H9 (cell line): ENCODE results near the gene CATSPERE. TPM values are rescaled to one million over a fixed set of nuclear protein-coding genes. Genes with fewer than 3 reads are reported as not detected.
A peak's percentile ranks its signal among the peaks of the same experiment; 100 is the strongest.

Experiments
- DNase-seq: peaks from one replicate; pipeline ENCODE4 v3.0.0-alpha.2; 2017
- H2AFZ ChIP-seq: one replicate; pipeline ENCODE4 v1.6.1; 2013; ENCODE audit warnings: mild to moderate bottlenecking, low read length, control low read depth, moderate library complexity
- H2AK5ac ChIP-seq: 2 replicates; pipeline ENCODE4 v1.6.1; 2013; ENCODE audit warnings: low read length, control low read depth, mixed read lengths; ENCODE audit not compliant: insufficient read length
- H2BK120ac ChIP-seq: one replicate; pipeline ENCODE4 v1.6.1; 2013; ENCODE audit warnings: low read depth, mild to moderate bottlenecking, low read length, control low read depth, inconsistent platforms; ENCODE audit not compliant: poor library complexity, severe bottlenecking
- H2BK12ac ChIP-seq: 2 replicates; pipeline ENCODE4 v1.6.1; 2013; ENCODE audit warnings: low read length, control low read depth, mixed read lengths, low read depth; ENCODE audit not compliant: insufficient read length
- H2BK15ac ChIP-seq: 2 replicates; pipeline ENCODE4 v1.6.1; 2013; ENCODE audit warnings: low read depth, low read length, control low read depth
- H2BK20ac ChIP-seq: one replicate; pipeline ENCODE4 v1.6.1; 2013; ENCODE audit warnings: low read depth, mild to moderate bottlenecking, low read length, control low read depth, inconsistent platforms; ENCODE audit not compliant: poor library complexity, severe bottlenecking
- H2BK5ac ChIP-seq: 2 replicates; pipeline ENCODE4 v1.6.1; 2013; ENCODE audit warnings: low read length, control low read depth, mixed read lengths; ENCODE audit not compliant: insufficient read length
- H3K14ac ChIP-seq: 2 replicates; pipeline ENCODE4 v1.6.1; 2013; ENCODE audit warnings: low read length, control low read depth; ENCODE audit not compliant: insufficient read depth
- H3K18ac ChIP-seq: 2 replicates; pipeline ENCODE4 v1.6.1; 2013; ENCODE audit warnings: low read depth, mild to moderate bottlenecking, mixed read lengths, low read length, control low read depth; ENCODE audit not compliant: insufficient read length
- H3K23ac ChIP-seq: 2 replicates; pipeline ENCODE4 v1.6.1; 2013; ENCODE audit warnings: low read length, control low read depth, mixed read lengths, low read depth; ENCODE audit not compliant: insufficient read length
- H3K23me2 ChIP-seq: 2 replicates; pipeline ENCODE4 v1.6.1; 2013; ENCODE audit warnings: low read depth, mild to moderate bottlenecking, mixed read lengths, low read length, control low read depth; ENCODE audit not compliant: insufficient read length, poor library complexity, severe bottlenecking
- H3K27ac ChIP-seq: 2 replicates; pipeline ENCODE4 v1.5.1; 2013; ENCODE audit warnings: low read length, control low read depth, mixed read lengths, low read depth; ENCODE audit not compliant: insufficient read length
- H3K27me3 ChIP-seq: 2 replicates; pipeline ENCODE4 v1.6.1; 2013; ENCODE audit warnings: low read length, control low read depth, inconsistent platforms; ENCODE audit not compliant: insufficient read depth
- H3K4ac ChIP-seq: 2 replicates; pipeline ENCODE4 v1.6.1; 2013; ENCODE audit warnings: low read depth, mild to moderate bottlenecking, control low read depth, inconsistent platforms, low read length, moderate library complexity
- H3K4me1 ChIP-seq: 2 replicates; pipeline ENCODE4 v1.6.1; 2013; ENCODE audit warnings: low read length, control low read depth, inconsistent platforms; ENCODE audit not compliant: insufficient read depth
- H3K4me2 ChIP-seq: 2 replicates; pipeline ENCODE4 v1.6.1; 2013; ENCODE audit warnings: low read length, control low read depth, mixed read lengths; ENCODE audit not compliant: insufficient read length, insufficient read depth
- H3K56ac ChIP-seq: 2 replicates; pipeline ENCODE4 v1.6.1; 2013; ENCODE audit warnings: low read depth, mild to moderate bottlenecking, mixed read lengths, low read length, control low read depth; ENCODE audit not compliant: insufficient read length
- H3K79me1 ChIP-seq: 2 replicates; pipeline ENCODE4 v1.6.1; 2013; ENCODE audit warnings: low read depth, mild to moderate bottlenecking, moderate library complexity, low read length, control low read depth, inconsistent platforms; ENCODE audit not compliant: insufficient read depth, poor library complexity, severe bottlenecking
- H3K79me2 ChIP-seq: 2 replicates; pipeline ENCODE4 v1.6.1; 2013; ENCODE audit warnings: low read length, control low read depth, inconsistent platforms; ENCODE audit not compliant: insufficient read depth
- H3K9ac ChIP-seq: 2 replicates; pipeline ENCODE4 v1.6.1; 2013; ENCODE audit warnings: low read length, control low read depth, mixed read lengths; ENCODE audit not compliant: insufficient read length; ENCODE audit errors: extremely low read depth
- H3K9me3 ChIP-seq: one replicate; pipeline ENCODE4 v1.6.1; 2013; ENCODE audit warnings: low read depth, low read length, inconsistent platforms; ENCODE audit not compliant: control insufficient read depth
- H3T11ph ChIP-seq: one replicate; pipeline ENCODE4 v1.6.1; 2013; ENCODE audit warnings: mild to moderate bottlenecking, low read length, control low read depth, inconsistent platforms
- H4K20me1 ChIP-seq: one replicate; pipeline ENCODE4 v1.6.1; 2013; ENCODE audit not compliant: control insufficient read depth, insufficient read length, insufficient read depth
- H4K5ac ChIP-seq: 2 replicates; pipeline ENCODE4 v1.6.1; 2013; ENCODE audit warnings: low read depth, mild to moderate bottlenecking, mixed read lengths, low read length, control low read depth; ENCODE audit not compliant: insufficient read length
- H4K8ac ChIP-seq: replicated peaks from 2 replicates; pipeline ENCODE4 v1.6.1; 2013; ENCODE audit warnings: low read length, control low read depth, mixed read lengths, low read depth; ENCODE audit not compliant: insufficient read length
- H4K91ac ChIP-seq: 2 replicates; pipeline ENCODE4 v1.6.1; 2013; ENCODE audit warnings: low read depth, mild to moderate bottlenecking, moderate library complexity, mixed read lengths, low read length, control low read depth; ENCODE audit not compliant: insufficient read length
- H3K27ac Mint-ChIP-seq, 3 experiments: 2 replicates in 2 of 3; 3 replicates in 1 of 3; pipeline ENCODE4 v1.8.0; 2020 to 2021; ENCODE audit warnings: mixed read lengths in 3 of 3, mild to moderate bottlenecking in 1 of 3, moderate library complexity in 1 of 3
- H3K27me3 Mint-ChIP-seq: 2 replicates; pipeline ENCODE4 v1.8.0; 2021; ENCODE audit warnings: low read depth, mild to moderate bottlenecking, moderate library complexity, mixed read lengths
- H3K36me3 Mint-ChIP-seq, 3 experiments: 2 replicates in 2 of 3; 3 replicates in 1 of 3; pipeline ENCODE4 v1.8.0; 2020 to 2021; ENCODE audit warnings: low read depth in 3 of 3, mixed read lengths in 3 of 3; ENCODE audit not compliant: insufficient read depth in 1 of 3
- H3K4me1 Mint-ChIP-seq, 2 experiments: 2 replicates each; pipeline ENCODE4 v1.8.0; 2020; ENCODE audit warnings: mixed read lengths in 2 of 2
- H3K4me3 Mint-ChIP-seq, 2 experiments: 2 replicates in 1 of 2; 3 replicates in 1 of 2; pipeline ENCODE4 v1.8.0; 2020 to 2021; ENCODE audit warnings: mild to moderate bottlenecking in 2 of 2, mixed read lengths in 2 of 2, moderate library complexity in 1 of 2
- H3K9me3 Mint-ChIP-seq, 2 experiments: 2 replicates in 1 of 2; 3 replicates in 1 of 2; pipeline ENCODE4 v1.8.0; 2020; ENCODE audit warnings: mild to moderate bottlenecking in 2 of 2, mixed read lengths in 2 of 2, moderate library complexity in 1 of 2
- CTCF ChIP-seq: fragments of 200-600 bp; sonication (generic); conservative IDR thresholded peaks from 3 replicates; pipeline ENCODE4 v1.8.0; 2021; ENCODE audit warnings: antibody characterized with exemption, mild to moderate bottlenecking
- WGBS: extraction: QIAGEN DNeasy Blood & Tissue Kit; methylation state at CpG from one replicate; pipeline ENCODE4 v1.1.7; 2013; ENCODE audit warnings: missing lambda C conversion rate, low lambda C conversion rate, mixed read lengths; ENCODE audit not compliant: insufficient read length; ENCODE audit errors: extremely low coverage; 5-methylcytosine and 5-hydroxymethylcytosine counted together
- total RNA-seq: library from RNA; stranded (reverse); gene quantifications from 2 replicates; pipeline ENCODE4 v1.2.1, GENCODE V29; 2021

Gene CATSPERE
- total RNA-seq, 1 experiment from 2014 or later = 0.31 TPM

GRCh38 chr1:244653439-244654107 is 192.5 kb downstream of the CATSPERE start:
- DNase-seq = peak; percentile 33
- Histone ChIP-seq H3K56ac (no peak overlapping the region), H3K4ac (no peak overlapping the region), H4K5ac (no peak overlapping the region), H3K23ac (no peak overlapping the region), H4K20me1 (peaks cover 2% of the 10 kb centered on the region), H3K27ac (no peak overlapping the region), H4K8ac (no peak overlapping the region), H3K14ac (peak overlapping the region; percentile 59), H3K4me2 (peak overlapping the region; percentile 72), H2BK15ac (no peak overlapping the region), H3K9ac (peak overlapping the region; percentile 89), H3K4me1 (peaks cover 15% of the 10 kb centered on the region), H3K79me1 (peaks cover 5% of the 10 kb centered on the region), H3K9me3 (no peaks in the 10 kb centered on the region), H3K18ac (peak overlapping the region; percentile 13), H4K91ac (no peak overlapping the region), H2BK20ac (no peak overlapping the region), H2BK5ac (no peak overlapping the region), H3T11ph (no peak overlapping the region), H3K23me2 (peaks cover 10% of the 10 kb centered on the region), H3K27me3 (no peaks in the 10 kb centered on the region), H2AK5ac (no peak overlapping the region), H3K79me2 (peaks cover 41% of the 10 kb centered on the region), H2AFZ (no peak overlapping the region), H2BK120ac (no peak overlapping the region), H2BK12ac (no peak overlapping the region)
- WGBS = no CpG with 5 or more reads among the region's 34 CpGs
- H3K9me3 Mint-ChIP-seq = no peaks in the 10 kb centered on the region; a peak in 1 of 5 replicates
- H3K27ac Mint-ChIP-seq = no peak overlapping the region
- TF ChIP-seq CTCF = no peak
- H3K4me3 Mint-ChIP-seq = no peak overlapping the region
- no peaks in the 10 kb centered on the region; the same call in 1 of the 2 replicates for H3K27me3 Mint-ChIP-seq
- H3K4me1 Mint-ChIP-seq = peaks cover 46% of the 10 kb centered on the region in 2 experiments
- H3K36me3 Mint-ChIP-seq = peaks cover 12 to 19% (median 14%) of the 10 kb centered on the region in 3 experiments
